ENCODE results near the gene MCRIP2. TPM values are rescaled to one million over a fixed set of nuclear protein-coding genes. Genes with fewer than 3 reads are reported as not detected.

Gene MCRIP2
- total and polyA plus RNA-seq, 9 of the 15 experiments (the other 6 are each of a cell fraction or from before 2014, with no cell fraction given) = 0.80 to 120 (median 35.2) TPM

DNA sequence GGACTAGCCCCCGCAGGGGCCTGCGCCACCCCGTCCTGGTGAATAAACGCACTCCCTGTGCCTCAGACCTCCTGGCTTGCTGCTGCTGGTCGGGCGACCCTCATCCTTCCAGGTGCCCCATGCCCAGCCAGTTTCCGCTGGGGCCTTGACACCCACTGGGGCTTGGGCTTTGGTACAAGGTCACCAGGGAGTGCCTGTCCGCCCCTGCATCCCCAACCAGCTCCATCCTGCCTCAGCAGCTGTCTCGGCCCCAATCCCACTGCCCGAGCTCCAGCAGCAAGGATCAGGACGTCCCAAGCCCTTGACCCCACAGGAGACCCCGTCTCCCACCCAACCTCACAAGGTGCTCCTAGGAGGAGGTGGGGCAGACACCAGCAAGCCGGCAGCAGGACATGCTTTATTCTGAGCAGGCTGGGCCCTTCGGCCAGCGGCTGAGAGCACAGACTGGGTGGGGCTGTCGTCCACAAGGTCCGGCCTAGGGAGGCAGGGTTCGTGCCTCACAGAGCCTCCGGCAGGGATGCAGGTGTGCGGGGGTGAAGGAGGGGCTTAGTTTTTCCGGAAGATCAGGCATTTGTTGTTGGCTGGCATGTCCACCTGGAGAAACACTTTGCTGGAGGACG lies 7.5 kb upstream of the MCRIP2 start (continued):
- no peak for TF ChIP-seq HMG20B (CRISPR knock-in tag; IDR thresholded peaks at IDR 0.05)
- TF ChIP-seq ZNF174 (CRISPR knock-in tag; IDR thresholded peaks at IDR 0.05) = no peak
- peak; percentile 4 for TF ChIP-seq FIP1L1 (IDR thresholded peaks at IDR 0.05; ENCODE audit: low read depth, low read length, poor library complexity, severe bottlenecking)
- TF ChIP-seq SIRT6 (IDR thresholded peaks at IDR 0.05; ENCODE audit: low read depth, low read length) = no peak

DNA sequence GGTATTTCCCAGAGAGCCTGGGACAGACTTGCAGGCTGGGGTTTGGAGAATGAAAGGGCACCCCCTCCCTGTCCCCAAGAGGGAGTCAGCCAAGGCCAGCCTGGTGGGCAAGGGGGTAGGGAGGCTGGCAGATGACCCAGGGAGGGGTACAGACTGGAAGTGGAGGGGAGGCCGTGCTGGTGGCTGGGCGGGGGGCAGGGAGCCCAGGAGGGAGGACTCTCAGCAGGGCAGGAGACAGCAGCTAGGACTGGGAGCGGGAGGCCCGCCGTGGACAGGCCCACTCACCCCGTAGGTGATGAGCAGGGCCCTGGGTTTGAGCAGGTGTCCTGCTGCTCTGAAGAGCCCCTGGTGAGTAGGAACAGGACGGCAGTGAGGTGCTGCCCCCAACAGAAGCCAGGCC lies 6.6 kb upstream of the MCRIP2 start:
- in situ Hi-C loops (cut with MboI) = no loop called here
- Histone ChIP-seq H3K36me3 (ENCODE audit: control insufficient read depth, insufficient read depth, low read length) (peaks cover 25% of the 10 kb centered on the region; the same call in 1 of the 3 replicates), H4K20me1 (replicated peaks; ENCODE audit: control insufficient read depth, insufficient read depth, low read length) (no peaks in the 10 kb centered on the region), H3K4me2 (ENCODE audit: insufficient read depth, low read length) (peak overlapping the region; percentile 92), H3K79me2 (ENCODE audit: control insufficient read depth, insufficient read depth, low read length) (peaks cover 18% of the 10 kb centered on the region), H3K9ac (ENCODE audit: insufficient read depth in 1 of 2, low read depth in 2 of 2, low read length in 2 of 2) (peak overlapping the region; percentile 87 to 99; a peak in 3 of 4 replicates), H3K9me3 (replicated peaks; ENCODE audit: control insufficient read depth, insufficient read depth, low read depth, low read length) (no peaks in the 10 kb centered on the region), H3K9me1 (ENCODE audit: control insufficient read depth, insufficient read depth, low read length) (no peaks in the 10 kb centered on the region), H3K4me3 (peak overlapping the region; percentile 87; the same call in 1 of the 2 replicates), H3K27me3 (ENCODE audit: control insufficient read depth in 2 of 2, insufficient read depth in 2 of 2, low read length in 2 of 2) (no peaks in the 10 kb centered on the region), H2AFZ (ENCODE audit: low read depth, low read length) (no peak overlapping the region), H3K4me1 (replicated peaks in 1 of 2; ENCODE audit: control insufficient read depth in 2 of 2, insufficient read depth in 2 of 2, low read length in 2 of 2) (peaks cover 25 to 84% of the 10 kb centered on the region in 2 experiments), H3K27ac (ENCODE audit: extremely low read depth, low read depth, low read length) (peak overlapping the region; percentile 93; the same call in 1 of the 3 replicates)
- CTCF ChIA-PET (ENCODE audit: low intra/inter-chr PET ratio) = interaction anchor here (1.8 kb wide), 1 partner anchor 33 kb away, joined by 7 read pairs; the partner anchor contains the start of gene RHOT2
- POLR2A ChIA-PET = interaction anchor here (0.6 to 2.2 kb wide), 3 partner anchors 13 to 1397 kb away, joined by 3 to 5 read pairs (median 4); no protein-coding TSS in a partner anchor
- intact Hi-C loops (cut with micrococcal nuclease) = loop anchor here (5.0 kb wide), 1 partner anchor 42 kb away; the partner anchor contains the start of gene RHBDL1
- DNase-seq (ENCODE audit: extremely low read depth in 1 of 4, low spot score in 3 of 4) = no peak
- 90% methylated on average over 5 of the region's 7 CpGs for WGBS (ENCODE audit: insufficient coverage, low coverage, missing lambda C conversion rate)
- ATAC-seq = no peak
- no peak for FAIRE-seq
- BruUV-seq (replicated peaks) = no TSS peak
- TF ChIP-seq ZNF197 (CRISPR knock-in tag; IDR thresholded peaks at IDR 0.05; ENCODE audit: low read depth) (no peak), HDAC8 (tag; IDR thresholded peaks at IDR 0.05) (no peak), FOXK1 (CRISPR knock-in tag; IDR thresholded peaks at IDR 0.05; ENCODE audit: borderline replicate concordance) (no peak), TARDBP (IDR thresholded peaks at IDR 0.05) (no peak), ZNF764 (CRISPR knock-in tag; IDR thresholded peaks at IDR 0.05; ENCODE audit: low read depth) (no peak), HCFC1 (IDR thresholded peaks at IDR 0.05; ENCODE audit: low read depth, low read length) (no peak), ZNF830 (CRISPR knock-in tag; IDR thresholded peaks at IDR 0.05) (no peak)
- TF ChIP-seq, protein P1, sequence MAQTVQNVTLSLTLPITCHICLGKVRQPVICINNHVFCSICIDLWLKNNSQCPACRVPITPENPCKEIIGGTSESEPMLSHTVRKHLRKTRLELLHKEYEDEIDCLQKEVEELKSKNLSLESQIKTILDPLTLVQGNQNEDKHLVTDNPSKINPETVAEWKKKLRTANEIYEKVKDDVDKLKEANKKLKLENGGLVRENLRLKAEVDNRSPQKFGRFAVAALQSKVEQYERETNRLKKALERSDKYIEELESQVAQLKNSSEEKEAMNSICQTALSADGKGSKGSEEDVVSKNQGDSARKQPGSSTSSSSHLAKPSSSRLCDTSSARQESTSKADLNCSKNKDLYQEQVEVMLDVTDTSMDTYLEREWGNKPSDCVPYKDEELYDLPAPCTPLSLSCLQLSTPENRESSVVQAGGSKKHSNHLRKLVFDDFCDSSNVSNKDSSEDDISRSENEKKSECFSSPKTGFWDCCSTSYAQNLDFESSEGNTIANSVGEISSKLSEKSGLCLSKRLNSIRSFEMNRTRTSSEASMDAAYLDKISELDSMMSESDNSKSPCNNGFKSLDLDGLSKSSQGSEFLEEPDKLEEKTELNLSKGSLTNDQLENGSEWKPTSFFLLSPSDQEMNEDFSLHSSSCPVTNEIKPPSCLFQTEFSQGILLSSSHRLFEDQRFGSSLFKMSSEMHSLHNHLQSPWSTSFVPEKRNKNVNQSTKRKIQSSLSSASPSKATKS (CRISPR knock-in tag; IDR thresholded peaks at IDR 0.05) = no peak
- TF ChIP-seq, protein P2, sequence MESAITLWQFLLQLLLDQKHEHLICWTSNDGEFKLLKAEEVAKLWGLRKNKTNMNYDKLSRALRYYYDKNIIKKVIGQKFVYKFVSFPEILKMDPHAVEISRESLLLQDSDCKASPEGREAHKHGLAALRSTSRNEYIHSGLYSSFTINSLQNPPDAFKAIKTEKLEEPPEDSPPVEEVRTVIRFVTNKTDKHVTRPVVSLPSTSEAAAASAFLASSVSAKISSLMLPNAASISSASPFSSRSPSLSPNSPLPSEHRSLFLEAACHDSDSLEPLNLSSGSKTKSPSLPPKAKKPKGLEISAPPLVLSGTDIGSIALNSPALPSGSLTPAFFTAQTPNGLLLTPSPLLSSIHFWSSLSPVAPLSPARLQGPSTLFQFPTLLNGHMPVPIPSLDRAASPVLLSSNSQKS (CRISPR knock-in tag; IDR thresholded peaks at IDR 0.05) = no peak
- TF ChIP-seq, protein P3, sequence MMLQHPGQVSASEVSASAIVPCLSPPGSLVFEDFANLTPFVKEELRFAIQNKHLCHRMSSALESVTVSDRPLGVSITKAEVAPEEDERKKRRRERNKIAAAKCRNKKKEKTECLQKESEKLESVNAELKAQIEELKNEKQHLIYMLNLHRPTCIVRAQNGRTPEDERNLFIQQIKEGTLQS (IDR thresholded peaks at IDR 0.05) = no peak
- TF ChIP-seq, protein P3 (CRISPR knock-in tag; conservative IDR thresholded peaks at IDR 0.05) = no peak
